GM18870 (cell line): Measurements from ENCODE around the gene DLEU7.

ENCODE experiments used
- ATAC-seq: cut with Tn5 transposase; IDR thresholded peaks from one replicate; pipeline ENCODE4 v1.9.1; 2021; ENCODE audit warnings: moderate library complexity; ENCODE audit not compliant: unreplicated experiment

DLEU7 gene

GRCh38 chr13:50844084-50844875, 788 bp upstream of the DLEU7 start:
- no peak for ATAC-seq

GRCh38 chr13:50842990-50843256, 569 bp downstream of the DLEU7 start:
- no peak for ATAC-seq

- ATAC-seq: no peak
Measured at GRCh38 chr13:50842251-50842989, 1.1 kb downstream of the DLEU7 start.

GRCh38 chr13:50841786-50842185, 1.7 kb downstream of the DLEU7 start:
- ATAC-seq: no peak

- ATAC-seq: no peak
Measured at GRCh38 chr13:50840284-50840683, 3.2 kb downstream of the DLEU7 start.

- no peak for ATAC-seq
Measured at GRCh38 chr13:50839828-50840227, 3.7 kb downstream of the DLEU7 start.

- no peak for ATAC-seq
Measured at GRCh38 chr13:50838701-50839100, 4.8 kb downstream of the DLEU7 start.

GRCh38 chr13:50838031-50838430, 5.5 kb downstream of the DLEU7 start:
- ATAC-seq: no peak

GRCh38 chr13:50831512-50831911, 12.0 kb downstream of the DLEU7 start:
- no peak for ATAC-seq

- ATAC-seq: no peak
Measured at GRCh38 chr13:50829896-50830295, 13.6 kb downstream of the DLEU7 start.

GRCh38 chr13:50829226-50829625, 14.3 kb downstream of the DLEU7 start:
- no peak for ATAC-seq

- ATAC-seq: no peak
Measured at GRCh38 chr13:50826035-50826434, 17.5 kb downstream of the DLEU7 start.

- no peak for ATAC-seq
Measured at GRCh38 chr13:50812242-50812641, 31.2 kb downstream of the DLEU7 start.

- peak; percentile 93 for ATAC-seq
Measured at GRCh38 chr13:50810998-50811397, 32.5 kb downstream of the DLEU7 start.

- no peak for ATAC-seq
Measured at GRCh38 chr13:50810468-50810867, 33.0 kb downstream of the DLEU7 start.

- ATAC-seq: no peak
Measured at GRCh38 chr13:50809133-50810090, 34.1 kb downstream of the DLEU7 start.

GRCh38 chr13:50805805-50806204, 37.7 kb downstream of the DLEU7 start:
- no peak for ATAC-seq

GRCh38 chr13:50801087-50801931, 42.2 kb downstream of the DLEU7 start:
- peak; percentile 83 for ATAC-seq

- ATAC-seq: no peak
Measured at GRCh38 chr13:50800091-50800739, 43.3 kb downstream of the DLEU7 start.

- no peak for ATAC-seq
Measured at GRCh38 chr13:50798923-50799322, 44.6 kb downstream of the DLEU7 start.
